ENCODE results near the gene SOS1.

GRCh38 chr2:38978296-38978903, 142.5 kb downstream of the SOS1 start:
- TF ChIP-seq POLR2A (IDR thresholded peaks at IDR 0.05; ENCODE audit: low read depth, low read length) = no peak
- no peak for TF ChIP-seq POLR2AphosphoS5 (IDR thresholded peaks at IDR 0.05; ENCODE audit: low read depth, low read length)
- TF ChIP-seq SPI1 (IDR thresholded peaks at IDR 0.05; ENCODE audit: low read depth, low read length) = no peak
